Parathyroid adenoma (tissue), 2 donors: ENCODE results near the gene SPTAN1.
"Not testable (repeated sequence)": the region's sequence is repeated elsewhere in the genome, so short reads cannot be mapped to it uniquely, and the experiment has no call there.

Source experiments
- H2AFZ ChIP-seq: fragments of 300-600 bp; sonication (generic); one replicate; pipeline ENCODE4 v1.7.0; 2017; ENCODE audit warnings: antibody characterized with exemption, mild to moderate bottlenecking
- H3K27ac ChIP-seq: fragments of 300-600 bp; sonication (generic); one replicate; pipeline ENCODE4 v1.7.0; 2017
- H3K27me3 ChIP-seq: fragments of 300-600 bp; sonication (generic); one replicate; pipeline ENCODE4 v1.7.0; 2017; ENCODE audit warnings: low read length; ENCODE audit not compliant: control insufficient read depth, insufficient read depth
- H3K36me3 ChIP-seq: fragments of 300-600 bp; sonication (generic); one replicate; pipeline ENCODE4 v1.7.0; 2017; ENCODE audit warnings: low read length; ENCODE audit not compliant: control insufficient read depth, insufficient read depth
- H3K4me1 ChIP-seq: fragments of 300-600 bp; sonication (generic); one replicate; pipeline ENCODE4 v1.7.0; 2017; ENCODE audit warnings: control low read depth
- H3K4me2 ChIP-seq: fragments of 300-600 bp; sonication (generic); one replicate; pipeline ENCODE4 v1.7.0; 2017; ENCODE audit warnings: low read length
- H3K4me3 ChIP-seq: fragments of 300-600 bp; sonication (generic); one replicate; pipeline ENCODE4 v1.7.0; 2017; ENCODE audit warnings: low read depth, low read length
- H3K79me2 ChIP-seq: fragments of 300-600 bp; sonication (generic); one replicate; pipeline ENCODE4 v1.7.0; 2017; ENCODE audit warnings: control low read depth
- H3K9ac ChIP-seq: fragments of 300-600 bp; sonication (generic); one replicate; pipeline ENCODE4 v1.7.0; 2017; ENCODE audit warnings: mild to moderate bottlenecking
- H3K9me3 ChIP-seq: fragments of 300-600 bp; sonication (generic); one replicate; pipeline ENCODE4 v1.7.0; 2017; ENCODE audit warnings: low read length; ENCODE audit not compliant: control insufficient read depth
- TF ChIP-seq, protein P1 (sequence below): fragments of 300-600 bp; sonication (generic); IDR thresholded peaks from one replicate; pipeline ENCODE4 v1.7.0; 2017; ENCODE audit warnings: antibody characterized with exemption, mild to moderate bottlenecking
- donor health status: primary hyperparathyroidism.

Gene SPTAN1

DNA sequence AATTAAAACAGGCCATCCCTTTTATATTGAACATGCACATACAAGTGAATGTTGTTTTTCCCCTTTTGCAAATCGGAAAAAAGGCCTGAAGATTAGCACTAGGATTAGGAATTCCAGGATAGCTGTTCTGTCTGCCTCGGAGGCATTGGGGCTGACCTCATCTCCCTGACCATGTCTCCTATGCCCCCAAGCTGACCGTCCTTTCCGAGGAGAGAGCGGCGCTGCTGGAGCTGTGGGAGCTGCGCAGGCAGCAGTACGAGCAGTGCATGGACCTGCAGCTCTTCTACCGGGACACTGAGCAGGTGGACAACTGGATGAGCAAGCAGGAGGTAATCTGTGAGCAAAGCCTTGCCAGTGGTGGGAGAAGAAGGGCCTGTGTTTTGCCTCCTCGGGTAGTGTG lies 28.3 kb downstream of the SPTAN1 start:
- Histone ChIP-seq H3K27me3 (no peaks in the 10 kb centered on the region), H3K4me2 (no peak overlapping the region), H2AFZ (no peak overlapping the region), H3K9me3 (no peaks in the 10 kb centered on the region), H3K4me1 (no peaks in the 10 kb centered on the region), H3K27ac (no peak overlapping the region), H3K36me3 (no peaks in the 10 kb centered on the region), H3K9ac (no peak overlapping the region), H3K79me2 (no peaks in the 10 kb centered on the region), H3K4me3 (no peak overlapping the region)
- TF ChIP-seq, protein P1, sequence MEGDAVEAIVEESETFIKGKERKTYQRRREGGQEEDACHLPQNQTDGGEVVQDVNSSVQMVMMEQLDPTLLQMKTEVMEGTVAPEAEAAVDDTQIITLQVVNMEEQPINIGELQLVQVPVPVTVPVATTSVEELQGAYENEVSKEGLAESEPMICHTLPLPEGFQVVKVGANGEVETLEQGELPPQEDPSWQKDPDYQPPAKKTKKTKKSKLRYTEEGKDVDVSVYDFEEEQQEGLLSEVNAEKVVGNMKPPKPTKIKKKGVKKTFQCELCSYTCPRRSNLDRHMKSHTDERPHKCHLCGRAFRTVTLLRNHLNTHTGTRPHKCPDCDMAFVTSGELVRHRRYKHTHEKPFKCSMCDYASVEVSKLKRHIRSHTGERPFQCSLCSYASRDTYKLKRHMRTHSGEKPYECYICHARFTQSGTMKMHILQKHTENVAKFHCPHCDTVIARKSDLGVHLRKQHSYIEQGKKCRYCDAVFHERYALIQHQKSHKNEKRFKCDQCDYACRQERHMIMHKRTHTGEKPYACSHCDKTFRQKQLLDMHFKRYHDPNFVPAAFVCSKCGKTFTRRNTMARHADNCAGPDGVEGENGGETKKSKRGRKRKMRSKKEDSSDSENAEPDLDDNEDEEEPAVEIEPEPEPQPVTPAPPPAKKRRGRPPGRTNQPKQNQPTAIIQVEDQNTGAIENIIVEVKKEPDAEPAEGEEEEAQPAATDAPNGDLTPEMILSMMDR, result no peak

DNA sequence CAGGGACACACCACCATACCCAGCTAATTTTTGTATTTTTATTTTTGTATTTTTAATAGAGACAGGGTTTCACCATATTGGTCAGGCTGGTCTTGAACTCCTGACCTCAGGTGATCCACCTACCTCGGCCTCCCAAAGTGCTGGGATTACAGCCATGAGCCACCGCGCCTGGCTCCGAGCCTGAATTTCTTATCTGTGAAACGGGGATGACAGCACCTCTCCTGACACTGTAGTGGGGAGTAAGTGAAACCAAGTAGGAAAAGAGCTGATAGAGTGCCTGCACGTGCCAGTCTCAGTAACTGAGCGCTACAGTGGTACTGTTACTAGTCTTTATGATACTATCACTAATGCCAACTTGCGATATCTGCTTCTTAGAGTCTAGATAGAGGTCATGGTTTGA lies 32.8 kb downstream of the SPTAN1 start:
- H3K4me3 ChIP-seq, H2AFZ ChIP-seq, H3K4me1 ChIP-seq, H3K9me3 ChIP-seq, H3K79me2 ChIP-seq, H3K4me2 ChIP-seq, H3K27me3 ChIP-seq, H3K27ac ChIP-seq, H3K36me3 ChIP-seq, H3K9ac ChIP-seq: not testable (repeated sequence)

DNA sequence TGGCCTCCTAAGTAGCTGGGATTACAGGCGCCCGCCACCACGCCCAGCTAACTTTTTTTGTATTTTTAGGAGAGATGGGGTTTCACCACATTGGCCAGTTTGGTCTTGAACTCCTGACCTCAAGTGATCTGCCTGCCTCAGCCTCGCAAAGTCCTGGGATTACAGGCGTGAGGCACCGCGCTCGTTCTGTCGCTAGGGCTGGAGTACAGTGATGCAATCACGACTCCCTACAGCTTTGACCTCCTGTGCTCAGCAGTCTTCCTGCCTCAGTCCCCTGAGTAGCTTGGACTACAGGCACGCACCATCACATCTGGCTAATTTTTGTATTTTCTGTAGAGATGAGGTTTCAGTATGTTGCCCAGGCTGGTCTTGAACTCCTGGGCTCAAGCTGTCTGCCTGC lies 34.5 kb downstream of the SPTAN1 start:
- not testable (repeated sequence) for H3K4me2 ChIP-seq, H3K4me3 ChIP-seq, H3K27me3 ChIP-seq, H2AFZ ChIP-seq, H3K4me1 ChIP-seq, H3K27ac ChIP-seq, H3K36me3 ChIP-seq, H3K9ac ChIP-seq, H3K79me2 ChIP-seq, H3K9me3 ChIP-seq

DNA sequence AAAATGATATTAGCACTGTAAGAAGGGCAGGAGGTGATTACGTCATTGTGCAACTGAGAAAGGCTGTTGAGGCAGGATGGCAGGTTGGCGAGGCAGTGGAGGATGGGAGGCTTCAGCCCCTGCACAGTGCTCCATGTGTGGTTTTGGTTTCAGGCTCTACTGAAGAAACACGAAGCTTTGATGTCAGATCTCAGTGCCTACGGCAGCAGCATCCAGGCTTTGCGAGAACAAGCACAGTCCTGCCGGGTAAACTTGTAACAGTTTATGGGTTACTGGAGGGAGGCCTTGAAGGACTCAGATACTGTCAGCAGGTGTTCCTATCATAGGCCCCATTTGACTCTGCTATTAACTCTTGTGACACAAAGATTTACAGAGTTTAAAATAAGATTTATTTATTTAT lies 35.1 kb downstream of the SPTAN1 start:
- Histone ChIP-seq H3K4me1 (no peaks in the 10 kb centered on the region), H3K27ac (no peak overlapping the region), H3K4me2 (no peak overlapping the region), H3K27me3 (no peaks in the 10 kb centered on the region), H2AFZ (no peak overlapping the region), H3K36me3 (no peaks in the 10 kb centered on the region), H3K9ac (no peak overlapping the region), H3K79me2 (no peaks in the 10 kb centered on the region), H3K4me3 (no peak overlapping the region), H3K9me3 (no peaks in the 10 kb centered on the region)
- TF ChIP-seq, protein P1, result no peak

DNA sequence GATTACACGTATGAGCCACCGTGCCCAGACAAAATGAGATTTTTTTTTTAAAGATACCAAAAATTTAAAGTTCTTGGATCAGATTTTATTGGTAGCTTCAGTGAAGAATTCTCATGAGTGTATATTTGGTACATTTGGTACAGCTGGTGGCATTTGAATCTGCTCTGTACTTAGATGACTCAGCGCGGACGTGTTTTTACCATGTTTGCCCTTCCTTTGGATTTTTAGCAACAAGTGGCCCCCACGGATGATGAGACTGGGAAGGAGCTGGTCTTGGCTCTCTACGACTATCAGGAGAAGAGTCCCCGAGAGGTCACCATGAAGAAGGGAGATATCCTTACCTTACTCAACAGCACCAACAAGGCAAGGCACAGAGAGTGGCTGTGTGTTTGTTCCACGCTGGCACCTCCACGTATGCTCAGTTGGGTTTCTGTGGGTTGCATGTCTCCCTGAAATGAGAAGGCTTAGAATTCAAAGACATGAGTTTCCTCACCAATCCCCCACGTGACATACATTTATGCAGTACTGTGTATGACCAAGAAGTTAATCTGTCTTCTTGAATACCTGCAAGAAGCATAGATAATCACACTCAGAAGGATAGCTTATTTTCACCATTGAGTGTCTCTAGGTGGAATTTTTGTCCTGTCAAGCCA lies 36.3 kb downstream of the SPTAN1 start:
- H3K36me3 ChIP-seq, result no peaks in the 10 kb centered on the region

More for the DNA sequence above, 36.3 kb downstream of the SPTAN1 start:
- Histone ChIP-seq H3K27ac (no peak overlapping the region), H3K79me2 (no peaks in the 10 kb centered on the region), H3K9ac (no peak overlapping the region), H3K4me1 (no peaks in the 10 kb centered on the region), H3K27me3 (no peaks in the 10 kb centered on the region), H3K4me3 (no peak overlapping the region), H3K4me2 (no peak overlapping the region), H3K9me3 (no peaks in the 10 kb centered on the region), H2AFZ (no peak overlapping the region)
- TF ChIP-seq, protein P1, result no peak
